Measurements from ENCODE around the gene PERM1.

Gene PERM1

GRCh38 chr1:943545-944340 is 38.1 kb downstream of the PERM1 start:
- no peak for DNase-seq

- peak; percentile 54 for DNase-seq
Measured at GRCh38 chr1:942864-943533, 38.9 kb downstream of the PERM1 start.

GRCh38 chr1:942411-942821 is 39.5 kb downstream of the PERM1 start:
- peak; percentile 59 for DNase-seq

GRCh38 chr1:941588-942383 is 40.1 kb downstream of the PERM1 start:
- peak; percentile 71 for DNase-seq

GRCh38 chr1:941015-941587 is 40.8 kb downstream of the PERM1 start:
- DNase-seq: peak; percentile 65

- peak; percentile 57 for DNase-seq
Measured at GRCh38 chr1:940107-941014, 41.5 kb downstream of the PERM1 start.

- no peak for DNase-seq
Measured at GRCh38 chr1:939511-940106, 42.3 kb downstream of the PERM1 start.

- DNase-seq: no peak
Measured at GRCh38 chr1:938711-939489, 43.0 kb downstream of the PERM1 start.

- no peak for DNase-seq
Measured at GRCh38 chr1:938088-938683, 43.7 kb downstream of the PERM1 start.

GRCh38 chr1:937521-937920 is 44.4 kb downstream of the PERM1 start:
- no peak for DNase-seq

GRCh38 chr1:936348-937264 is 45.3 kb downstream of the PERM1 start:
- DNase-seq: no peak

GRCh38 chr1:935751-936231 is 46.1 kb downstream of the PERM1 start:
- no peak for DNase-seq

GRCh38 chr1:934991-935750 is 46.7 kb downstream of the PERM1 start:
- DNase-seq: no peak

GRCh38 chr1:933603-933940 is 48.3 kb downstream of the PERM1 start:
- no peak for DNase-seq

GRCh38 chr1:932776-933602 is 48.9 kb downstream of the PERM1 start:
- no peak for DNase-seq

- DNase-seq: no peak
Measured at GRCh38 chr1:932173-932510, 49.8 kb downstream of the PERM1 start.

- DNase-seq: no peak
Measured at GRCh38 chr1:931380-932172, 50.3 kb downstream of the PERM1 start.
